Measurements from ENCODE around the gene JMJD1C.
"Not testable (repeated sequence)": the region's sequence is repeated elsewhere in the genome, so short reads cannot be mapped to it uniquely, and the experiment has no call there.

The JMJD1C gene

DNA sequence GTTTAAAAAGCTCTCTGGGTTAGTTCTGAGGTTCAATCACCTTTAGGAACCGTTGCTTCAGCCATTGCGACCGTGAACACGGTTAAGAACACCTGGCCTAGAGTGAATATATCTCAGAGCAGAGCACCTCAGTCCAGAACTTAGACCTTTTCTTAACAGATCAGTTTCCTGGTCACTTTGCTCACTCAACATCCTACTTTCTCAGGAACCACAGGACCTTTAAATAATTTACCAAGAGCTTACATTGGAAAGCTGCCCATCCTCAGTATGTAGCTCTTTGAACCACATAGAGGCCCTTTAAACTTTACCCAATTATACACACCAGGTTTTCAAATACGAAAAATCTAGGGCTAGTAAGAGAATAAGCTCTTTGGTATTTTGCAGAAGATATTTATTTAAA is 179.4 kb downstream of the JMJD1C start:
- H3K79me2 ChIP-seq (ENCODE audit: low read length), result peaks cover 27% of the 10 kb centered on the region

DNA sequence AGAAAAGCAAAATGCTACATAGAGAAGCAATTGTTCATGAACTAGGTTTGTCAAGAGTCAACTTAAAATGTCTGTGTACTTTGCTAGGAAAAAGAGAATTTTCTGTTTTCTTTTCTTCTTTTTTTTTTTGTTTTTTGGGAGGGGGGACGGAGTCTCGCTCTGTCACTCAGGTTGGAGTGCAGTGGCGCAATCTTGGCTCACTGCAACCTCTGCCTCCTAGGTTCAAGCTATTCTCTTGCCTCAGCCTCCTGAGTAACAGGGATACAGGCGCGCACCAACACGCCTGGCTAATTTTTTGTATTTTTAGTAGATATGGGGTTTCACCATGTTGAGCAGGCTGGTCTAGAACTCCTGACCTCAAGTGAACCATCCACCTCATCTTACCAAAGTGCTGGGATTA is 181.9 kb downstream of the JMJD1C start:
- not testable (repeated sequence) for H2AFZ ChIP-seq (ENCODE audit: low read depth, low read length); H3K9me3 ChIP-seq (ENCODE audit: insufficient read depth, low read length); H3K36me3 ChIP-seq (replicated peaks; ENCODE audit: low read depth, low read length); H3K4me3 ChIP-seq (ENCODE audit: low read length); H3K27ac ChIP-seq (ENCODE audit: low read length); H4K20me1 ChIP-seq (ENCODE audit: insufficient read depth, low read length); H3K27me3 ChIP-seq (ENCODE audit: low read depth, low read length); H3K4me2 ChIP-seq (ENCODE audit: low read length); H3K9ac ChIP-seq (ENCODE audit: low read length)
- H3K4me1 ChIP-seq (ENCODE audit: low read length), result peaks cover 35% of the 10 kb centered on the region
- H3K79me2 ChIP-seq (ENCODE audit: low read length), result peaks cover 27% of the 10 kb centered on the region

More for the DNA sequence above, 179.4 kb downstream of the JMJD1C start:
- no peak overlapping the region for H2AFZ ChIP-seq (ENCODE audit: low read depth, low read length)
- peak overlapping the region; percentile 36 for H3K4me3 ChIP-seq (ENCODE audit: low read length)
- H3K9ac ChIP-seq (ENCODE audit: low read length), result peak overlapping the region; percentile 31; the same call in 1 of the 2 replicates
- no peaks in the 10 kb centered on the region for H3K27me3 ChIP-seq (ENCODE audit: low read depth, low read length)
- TF ChIP-seq, protein P1, sequence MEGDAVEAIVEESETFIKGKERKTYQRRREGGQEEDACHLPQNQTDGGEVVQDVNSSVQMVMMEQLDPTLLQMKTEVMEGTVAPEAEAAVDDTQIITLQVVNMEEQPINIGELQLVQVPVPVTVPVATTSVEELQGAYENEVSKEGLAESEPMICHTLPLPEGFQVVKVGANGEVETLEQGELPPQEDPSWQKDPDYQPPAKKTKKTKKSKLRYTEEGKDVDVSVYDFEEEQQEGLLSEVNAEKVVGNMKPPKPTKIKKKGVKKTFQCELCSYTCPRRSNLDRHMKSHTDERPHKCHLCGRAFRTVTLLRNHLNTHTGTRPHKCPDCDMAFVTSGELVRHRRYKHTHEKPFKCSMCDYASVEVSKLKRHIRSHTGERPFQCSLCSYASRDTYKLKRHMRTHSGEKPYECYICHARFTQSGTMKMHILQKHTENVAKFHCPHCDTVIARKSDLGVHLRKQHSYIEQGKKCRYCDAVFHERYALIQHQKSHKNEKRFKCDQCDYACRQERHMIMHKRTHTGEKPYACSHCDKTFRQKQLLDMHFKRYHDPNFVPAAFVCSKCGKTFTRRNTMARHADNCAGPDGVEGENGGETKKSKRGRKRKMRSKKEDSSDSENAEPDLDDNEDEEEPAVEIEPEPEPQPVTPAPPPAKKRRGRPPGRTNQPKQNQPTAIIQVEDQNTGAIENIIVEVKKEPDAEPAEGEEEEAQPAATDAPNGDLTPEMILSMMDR (IDR thresholded peaks at IDR 0.05; ENCODE audit: low read depth, low read length), result no peak
- no peak for TF ChIP-seq EZH2phosphoT487 (IDR thresholded peaks at IDR 0.05; ENCODE audit: low read depth)
- peak overlapping the region; percentile 65 for H3K4me2 ChIP-seq (ENCODE audit: low read length)
- H4K20me1 ChIP-seq (ENCODE audit: insufficient read depth, low read length), result no peaks in the 10 kb centered on the region
- H3K4me1 ChIP-seq (ENCODE audit: low read length), result peaks cover 35% of the 10 kb centered on the region
- H3K9me3 ChIP-seq (ENCODE audit: insufficient read depth, low read length), result no peaks in the 10 kb centered on the region
- H3K36me3 ChIP-seq (replicated peaks; ENCODE audit: low read depth, low read length), result no peaks in the 10 kb centered on the region
- H3K27ac ChIP-seq (ENCODE audit: low read length), result peak overlapping the region; percentile 58

DNA sequence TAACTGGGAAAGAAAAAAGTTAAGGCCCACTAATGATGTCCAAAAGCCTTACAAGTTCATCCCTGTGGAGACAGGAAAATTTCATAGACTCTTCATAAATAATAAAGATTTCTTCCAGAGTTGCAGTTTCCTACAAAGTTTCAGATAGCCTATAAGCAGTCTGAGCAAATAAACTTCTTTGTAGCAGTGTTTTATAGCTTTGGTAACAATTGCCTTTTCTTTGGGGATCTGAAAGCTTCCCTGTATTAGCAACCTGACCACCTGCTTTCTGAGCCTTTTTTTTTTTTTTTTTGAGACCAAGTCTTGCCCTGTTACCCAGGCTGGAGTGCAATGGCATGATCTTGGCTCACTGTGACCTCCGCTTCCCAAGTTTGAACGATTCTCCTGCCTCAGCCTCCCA is 182.7 kb downstream of the JMJD1C start:
- Histone ChIP-seq H3K36me3 (replicated peaks; ENCODE audit: low read depth, low read length) (no peaks in the 10 kb centered on the region), H4K20me1 (ENCODE audit: insufficient read depth, low read length) (no peaks in the 10 kb centered on the region), H3K27me3 (ENCODE audit: low read depth, low read length) (no peaks in the 10 kb centered on the region), H3K4me3 (ENCODE audit: low read length) (no peak overlapping the region), H3K9me3 (ENCODE audit: insufficient read depth, low read length) (no peaks in the 10 kb centered on the region), H3K9ac (ENCODE audit: low read length) (no peak overlapping the region), H3K79me2 (ENCODE audit: low read length) (peaks cover 27% of the 10 kb centered on the region), H3K27ac (ENCODE audit: low read length) (peak overlapping the region; percentile 32; the same call in 1 of the 2 replicates), H3K4me2 (ENCODE audit: low read length) (0 out of 2 replicates have a peak overlapping the region, but pooled peaks have one; percentile 36), H2AFZ (ENCODE audit: low read depth, low read length) (no peak overlapping the region), H3K4me1 (ENCODE audit: low read length) (peaks cover 35% of the 10 kb centered on the region)
- TF ChIP-seq EZH2phosphoT487 (IDR thresholded peaks at IDR 0.05; ENCODE audit: low read depth), result no peak

DNA sequence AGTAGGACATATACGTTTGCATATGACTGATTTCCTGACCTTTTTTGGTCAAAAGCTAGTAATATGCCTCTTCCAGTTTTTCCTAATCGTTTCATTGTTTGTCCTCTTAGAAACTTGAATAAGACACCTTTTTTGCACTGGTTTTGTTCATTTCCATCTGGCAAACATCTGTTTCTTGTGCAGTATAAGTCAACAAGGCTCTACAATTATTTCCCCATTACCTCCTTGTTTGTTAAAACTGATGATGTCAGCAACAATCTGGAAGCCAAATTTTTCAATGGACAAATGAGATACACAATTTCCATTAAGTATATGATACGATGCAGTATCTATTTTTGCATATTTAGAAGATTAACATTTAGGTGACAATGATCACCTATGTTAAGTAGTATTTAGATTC is 183.8 kb downstream of the JMJD1C start:
- no peak for TF ChIP-seq EZH2phosphoT487 (IDR thresholded peaks at IDR 0.05; ENCODE audit: low read depth)
- TF ChIP-seq, protein P1 (IDR thresholded peaks at IDR 0.05; ENCODE audit: low read depth, low read length), result no peak
- no peaks in the 10 kb centered on the region for H3K27me3 ChIP-seq (ENCODE audit: low read depth, low read length)
- no peak overlapping the region for H3K4me3 ChIP-seq (ENCODE audit: low read length)
- H3K27ac ChIP-seq (ENCODE audit: low read length), result no peak overlapping the region
- H2AFZ ChIP-seq (ENCODE audit: low read depth, low read length), result no peak overlapping the region
- H3K9me3 ChIP-seq (ENCODE audit: insufficient read depth, low read length), result no peaks in the 10 kb centered on the region
- H3K9ac ChIP-seq (ENCODE audit: low read length), result no peak overlapping the region
- no peaks in the 10 kb centered on the region for H3K36me3 ChIP-seq (replicated peaks; ENCODE audit: low read depth, low read length)
- peaks cover 31% of the 10 kb centered on the region for H3K4me1 ChIP-seq (ENCODE audit: low read length)
- H4K20me1 ChIP-seq (ENCODE audit: insufficient read depth, low read length), result no peaks in the 10 kb centered on the region
- H3K79me2 ChIP-seq (ENCODE audit: low read length), result peaks cover 27% of the 10 kb centered on the region
- no peak overlapping the region for H3K4me2 ChIP-seq (ENCODE audit: low read length)

DNA sequence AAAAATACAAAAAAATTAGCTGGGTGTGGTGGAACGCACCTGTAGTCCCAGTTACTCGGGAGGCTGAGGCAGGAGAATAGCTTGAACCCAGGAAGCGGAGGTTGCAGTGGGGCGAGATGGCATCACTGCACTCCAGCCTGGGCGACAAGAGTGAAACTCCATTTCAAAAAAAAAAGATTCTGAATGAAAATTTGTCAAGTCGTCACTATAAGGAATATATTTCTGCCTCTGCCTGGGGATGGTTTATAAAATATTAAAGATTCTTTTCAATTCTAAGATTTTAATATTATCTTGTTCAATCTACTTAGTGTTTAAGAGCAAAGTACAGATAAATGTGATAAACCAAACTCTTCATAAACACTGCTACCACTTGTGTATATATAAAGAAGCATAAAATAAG is 185.4 kb downstream of the JMJD1C start:
- H2AFZ ChIP-seq (ENCODE audit: low read depth, low read length), result no peak overlapping the region
- H3K4me1 ChIP-seq (ENCODE audit: low read length), result peaks cover 18% of the 10 kb centered on the region
- TF ChIP-seq, protein P1 (IDR thresholded peaks at IDR 0.05; ENCODE audit: low read depth, low read length), result no peak
- no peak for TF ChIP-seq EZH2phosphoT487 (IDR thresholded peaks at IDR 0.05; ENCODE audit: low read depth)
- no peak overlapping the region for H3K9ac ChIP-seq (ENCODE audit: low read length)
- peaks cover 17% of the 10 kb centered on the region for H3K79me2 ChIP-seq (ENCODE audit: low read length)
- H3K27me3 ChIP-seq (ENCODE audit: low read depth, low read length), result no peaks in the 10 kb centered on the region
- H3K4me3 ChIP-seq (ENCODE audit: low read length), result no peak overlapping the region
- H3K9me3 ChIP-seq (ENCODE audit: insufficient read depth, low read length), result no peaks in the 10 kb centered on the region
- H4K20me1 ChIP-seq (ENCODE audit: insufficient read depth, low read length), result no peaks in the 10 kb centered on the region
- no peak overlapping the region for H3K4me2 ChIP-seq (ENCODE audit: low read length)
- no peak overlapping the region for H3K27ac ChIP-seq (ENCODE audit: low read length)
- H3K36me3 ChIP-seq (replicated peaks; ENCODE audit: low read depth, low read length), result no peaks in the 10 kb centered on the region
